Measurements from ENCODE around the gene PNMA3.

DNA sequence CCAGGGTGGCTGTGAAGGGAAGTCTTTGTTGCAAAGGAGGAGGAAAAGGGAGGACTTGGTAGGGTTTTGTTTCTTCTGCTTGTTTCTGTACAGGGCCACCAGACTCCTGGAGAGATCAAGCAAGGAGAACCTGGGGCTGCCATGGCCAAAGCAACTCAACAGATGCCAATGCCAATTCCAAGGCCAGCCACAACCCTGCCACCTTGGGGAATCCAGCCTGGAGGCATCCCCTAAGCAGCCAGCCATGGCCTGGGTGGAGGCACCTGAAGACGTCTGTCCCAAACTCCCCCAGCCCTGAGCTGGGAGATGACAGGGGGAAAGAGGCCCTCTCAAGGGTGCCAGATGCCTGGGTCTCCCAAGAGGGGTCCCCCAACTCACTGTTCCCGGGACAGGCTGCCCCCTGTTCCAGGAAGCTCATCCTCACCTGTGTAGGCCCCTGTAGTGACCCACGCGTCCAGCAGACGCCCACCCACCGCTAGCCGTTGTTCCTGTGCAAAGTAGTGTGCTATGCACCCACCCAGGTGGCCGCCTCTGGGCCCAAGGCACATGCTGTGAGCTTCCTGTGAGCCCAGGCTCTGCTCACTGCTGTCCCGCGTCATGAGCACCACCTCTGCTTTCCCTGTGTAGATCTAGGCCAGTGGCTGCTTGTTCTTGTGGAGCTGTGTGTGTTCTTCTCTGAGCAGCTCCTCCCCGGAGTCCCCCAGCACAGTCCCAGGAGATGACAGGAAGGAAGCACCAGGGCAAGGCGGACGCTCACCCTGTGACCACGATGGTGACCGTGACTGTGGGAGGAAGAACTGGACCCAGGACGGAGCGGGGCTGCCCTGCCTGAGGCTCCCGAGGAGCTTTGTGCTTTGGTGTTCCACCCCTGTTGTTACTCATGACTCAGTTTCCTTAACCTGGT, 3.2 kb downstream of the PNMA3 start:
- TF ChIP-seq CTCF (conservative IDR thresholded peaks at IDR 0.05; ENCODE audit: low read depth in 2 of 2) (no peak), EZH2 (IDR thresholded peaks at IDR 0.05; ENCODE audit: low read depth, unreplicated experiment) (no peak), JUNB (IDR thresholded peaks at IDR 0.05; ENCODE audit: unreplicated experiment) (no peak), EZH2phosphoT487 (IDR thresholded peaks at IDR 0.05; ENCODE audit: unreplicated experiment) (no peak), REST (IDR thresholded peaks at IDR 0.05; ENCODE audit: unreplicated experiment) (no peak), CREB1 (CRISPR knock-in tag; IDR thresholded peaks at IDR 0.05; ENCODE audit: low read depth) (no peak), POLR2AphosphoS5 (IDR thresholded peaks at IDR 0.05; ENCODE audit: low read depth) (no peak), ETS1 (IDR thresholded peaks at IDR 0.05) (no peak), NANOG (IDR thresholded peaks at IDR 0.05; ENCODE audit: borderline replicate concordance) (no peak), ZNF331 (CRISPR knock-in tag; IDR thresholded peaks at IDR 0.05; ENCODE audit: low read depth) (no peak), STAT1 (IDR thresholded peaks at IDR 0.05; ENCODE audit: unreplicated experiment) (no peak)

All from GM23338 (cell line).